T follicular helper cell (primary cell): Measurements from ENCODE around the gene SSBP4.
"Not testable (repeated sequence)": the region's sequence is repeated elsewhere in the genome, so short reads cannot be mapped to it uniquely, and the experiment has no call there.

Experiments
- DNase-seq: peaks from one replicate; pipeline ENCODE4 v3.0.0-alpha.2; 2020; ENCODE audit warnings: low read depth
- total RNA-seq, 2 experiments: gene quantifications; one replicate each; lab custom pipeline; 2026; lab: John Stamatoyannopoulos, UW

SSBP4 gene
- 48.7 to 59.4 reads per million in 2 experiments for total RNA-seq

DNA sequence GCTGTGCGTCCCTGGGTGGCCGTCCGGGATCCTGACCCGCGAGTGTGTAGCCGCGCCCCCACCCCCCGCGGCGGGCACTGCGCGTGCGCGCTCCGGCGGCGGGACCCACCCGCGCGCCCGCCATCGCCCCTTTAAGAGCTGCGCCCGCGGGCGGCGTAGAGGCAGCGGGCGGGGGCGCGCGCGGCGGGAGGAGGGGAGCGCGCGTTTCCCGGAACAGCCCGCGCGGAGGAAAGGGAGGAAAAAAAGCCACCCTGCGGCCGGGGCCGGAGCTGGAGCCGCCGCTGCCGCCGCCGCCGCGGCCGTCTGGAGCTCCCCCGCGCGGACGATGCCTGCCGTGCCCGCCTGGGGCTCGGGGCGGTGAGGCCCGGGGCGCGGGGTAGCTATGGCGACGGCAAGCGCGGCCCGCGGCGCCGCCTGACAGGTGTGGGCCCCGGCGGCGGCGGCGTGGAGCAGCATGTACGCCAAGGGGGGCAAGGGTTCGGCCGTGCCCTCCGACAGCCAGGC lies at the start of gene SSBP4:
Gene SSBP4, plus strand, starts transcription at position 204 of the 504 bp plus-strand sequence. Its CDS starts 251 bp downstream, at position 455.
- peak; percentile 57 for DNase-seq

DNA sequence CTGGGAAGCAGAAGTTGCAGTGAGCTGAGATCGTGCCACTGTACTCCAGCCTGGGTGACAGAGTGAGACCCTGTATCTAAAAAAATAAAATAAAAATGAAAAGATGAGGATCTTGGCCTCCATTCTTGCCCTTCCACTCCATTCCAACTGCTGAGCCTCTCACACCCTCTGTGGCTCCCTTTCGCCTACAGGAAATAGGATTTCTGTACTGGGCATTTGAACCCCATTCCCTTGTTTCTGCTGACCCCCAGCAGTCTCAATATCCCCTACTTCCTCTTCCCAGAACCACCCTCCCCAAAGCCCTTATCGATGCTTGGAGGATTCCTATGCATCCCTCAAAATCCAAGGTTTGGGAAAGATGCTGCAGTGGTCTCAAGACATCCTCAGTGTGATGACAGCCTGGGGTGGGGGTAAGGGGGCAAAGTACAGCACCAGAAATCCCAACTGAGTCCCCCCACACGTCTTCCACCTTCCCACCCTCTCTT lies 45.7 kb upstream of the SSBP4 start:
- no peak for DNase-seq

DNA sequence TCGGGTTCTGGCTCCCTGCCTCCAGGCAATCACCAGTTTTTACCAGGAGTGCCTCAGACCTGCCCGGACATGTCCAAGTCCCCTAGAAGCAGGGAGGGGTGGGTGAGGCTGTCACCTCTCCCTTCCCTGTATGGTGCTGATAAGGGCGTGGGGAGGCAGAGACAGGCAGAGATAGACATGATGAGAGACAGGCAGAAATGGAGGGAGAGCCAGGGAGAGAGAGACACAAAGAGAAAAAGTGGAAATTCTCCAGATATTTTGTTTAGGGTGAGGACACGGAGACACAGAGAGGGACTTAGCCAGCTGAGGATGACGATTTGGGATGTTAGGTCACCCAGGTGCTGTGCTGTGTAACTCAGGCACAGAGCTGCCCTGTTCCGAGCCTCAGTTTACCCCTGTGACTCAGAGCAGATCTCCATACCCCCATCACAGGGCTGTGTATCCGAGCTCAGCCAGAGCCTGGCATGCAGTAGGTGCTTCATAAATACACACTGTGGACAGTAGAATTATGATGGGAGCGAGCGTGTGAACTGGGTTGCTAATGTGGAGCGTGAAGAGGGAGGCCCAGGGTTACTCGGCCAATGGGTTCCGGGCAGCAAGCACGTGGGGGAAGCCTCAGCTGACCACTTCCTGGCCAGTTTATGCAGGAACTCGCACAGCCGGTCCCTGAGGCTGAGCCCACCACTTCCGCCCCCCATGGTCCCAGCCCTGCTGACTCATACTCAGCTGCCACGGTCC lies 45.1 kb upstream of the SSBP4 start:
- DNase-seq, result no peak

DNA sequence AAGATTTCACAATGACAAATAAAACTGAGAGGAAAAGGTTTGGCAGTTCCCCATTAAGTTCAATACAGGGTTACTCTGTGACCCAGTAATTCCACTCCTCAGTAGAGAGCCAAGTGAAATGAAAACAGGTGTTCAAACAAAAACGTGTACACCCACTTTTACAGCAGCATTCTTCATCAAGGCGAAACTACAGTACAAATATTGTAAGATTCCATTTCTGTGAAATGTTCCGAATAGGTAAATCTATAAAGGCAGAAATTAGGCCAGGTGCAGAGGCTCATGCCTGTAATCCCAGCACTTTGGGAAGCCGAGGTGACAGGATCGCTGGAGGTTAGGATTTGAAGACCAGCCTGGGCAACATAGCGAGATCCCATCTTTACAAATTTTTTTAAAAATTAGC lies 42.2 kb upstream of the SSBP4 start:
- no peak for DNase-seq

DNA sequence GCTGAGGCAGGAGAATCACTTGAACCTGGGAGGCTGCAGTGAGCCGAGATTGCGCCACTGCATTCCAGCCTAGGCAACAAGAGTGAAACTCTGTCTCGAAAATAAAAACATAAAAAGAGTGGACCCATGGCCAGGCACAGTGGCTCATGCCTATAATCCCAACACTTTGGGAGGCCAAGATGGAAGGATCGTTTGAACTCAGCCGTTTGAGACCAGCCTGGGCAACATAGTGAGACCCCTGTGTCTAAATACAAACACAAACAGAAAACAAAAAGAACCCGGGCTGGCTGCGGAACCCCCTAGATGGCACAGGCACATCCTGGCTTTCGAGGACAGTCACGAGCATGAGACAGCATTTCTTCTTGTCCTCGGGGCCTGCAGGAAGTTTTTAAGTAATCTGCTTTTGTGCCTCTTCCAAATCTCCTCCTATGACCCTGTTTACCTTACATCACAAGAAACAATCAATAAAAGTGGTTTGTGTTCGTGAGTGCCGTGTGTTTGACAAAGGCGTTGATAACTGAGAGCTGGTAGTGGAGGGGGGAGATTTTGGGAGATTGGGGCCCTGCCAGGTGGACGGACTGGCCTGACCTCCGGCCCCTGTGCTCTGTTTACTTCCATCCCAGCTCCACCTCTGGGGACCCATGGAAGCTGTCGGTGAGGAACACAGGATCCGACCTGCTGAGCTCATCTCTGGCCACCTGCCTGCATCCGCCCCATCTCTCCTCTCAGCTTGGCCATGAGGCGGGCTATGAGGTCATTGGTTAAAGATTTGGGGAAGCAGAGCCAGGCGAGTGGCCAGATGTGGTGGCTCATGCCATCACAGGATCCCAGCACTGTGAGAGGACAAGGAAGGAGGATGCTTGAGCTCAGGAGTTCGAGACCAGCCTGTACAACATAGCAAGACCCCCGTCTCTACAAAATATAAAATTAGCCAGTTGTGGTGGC lies 39.1 kb upstream of the SSBP4 start:
- no peak for DNase-seq

DNA sequence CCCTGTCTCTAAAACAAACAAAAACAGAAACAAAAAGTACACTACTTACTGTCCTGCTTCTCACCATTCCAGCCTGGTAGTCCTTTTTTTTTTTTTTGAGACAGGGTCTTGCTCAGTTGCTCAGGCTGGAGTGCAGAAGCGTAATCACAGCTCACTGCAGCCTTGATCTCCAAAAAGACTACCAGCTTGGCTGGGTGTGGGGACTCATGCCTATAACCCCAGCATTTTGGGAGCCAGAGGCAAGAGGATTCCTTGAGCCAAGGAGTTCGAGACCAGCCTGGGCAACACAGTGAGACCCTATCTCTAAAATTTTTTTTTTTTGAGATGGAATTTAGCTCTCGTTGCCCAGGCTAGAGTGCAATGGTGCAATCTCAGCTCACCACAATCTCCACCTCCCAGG lies 38.4 kb upstream of the SSBP4 start:
- no peak for DNase-seq

DNA sequence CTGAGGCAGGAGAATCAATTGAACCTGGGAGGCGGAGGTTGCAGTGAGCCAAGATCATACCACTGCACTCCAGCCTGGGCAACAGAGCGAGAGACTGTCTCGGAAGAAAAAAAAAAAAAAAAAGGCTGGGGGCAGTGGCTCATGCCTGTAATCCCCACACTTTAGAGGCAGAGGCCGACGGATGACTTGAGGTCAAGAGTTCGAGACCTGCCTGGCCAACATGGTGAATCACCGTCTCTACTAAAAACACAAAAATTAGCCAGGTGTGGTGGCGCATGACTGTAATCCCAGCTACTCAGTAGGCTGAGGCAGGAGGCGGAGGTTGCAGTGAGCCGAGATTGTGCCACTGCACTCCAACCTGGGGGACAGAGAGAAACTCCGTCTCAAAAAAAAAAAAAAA lies 35.6 kb upstream of the SSBP4 start:
- DNase-seq, result not testable (repeated sequence)

DNA sequence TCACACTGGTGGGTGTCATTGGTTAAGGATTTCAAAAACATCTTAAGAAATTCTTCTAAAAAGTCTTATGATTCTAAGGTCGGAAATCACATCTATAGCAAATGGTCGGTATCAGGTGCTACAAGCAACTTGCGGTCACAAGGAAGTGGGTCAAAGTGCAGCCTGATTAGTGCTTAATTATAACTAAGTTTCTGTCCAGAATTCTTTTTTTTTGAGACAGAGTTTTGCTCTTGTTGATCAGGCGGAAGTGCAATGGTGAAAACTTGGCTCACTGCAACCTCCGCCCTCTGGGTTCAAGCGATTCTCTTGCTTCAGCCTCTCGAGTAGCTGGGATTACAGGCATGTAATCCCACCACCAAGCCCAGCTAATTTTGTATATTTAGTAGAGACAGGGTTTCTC lies 34.4 kb upstream of the SSBP4 start:
- DNase-seq, result no peak

DNA sequence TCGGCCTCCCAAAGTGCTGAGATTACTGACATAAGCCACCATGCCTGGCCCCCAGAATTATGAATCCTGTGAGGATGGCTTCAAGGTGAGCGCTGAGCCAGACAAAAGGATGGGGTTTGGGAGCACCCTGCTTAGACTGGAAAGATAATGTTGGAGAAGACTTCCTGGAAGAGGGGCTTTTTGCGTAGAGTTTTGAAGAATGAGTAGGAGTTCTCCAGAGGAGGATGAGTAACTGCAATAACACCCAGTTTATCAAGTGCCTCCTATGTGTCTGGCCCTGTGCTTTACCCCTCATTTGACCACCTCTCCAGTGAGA lies 33.9 kb upstream of the SSBP4 start:
- no peak for DNase-seq

DNA sequence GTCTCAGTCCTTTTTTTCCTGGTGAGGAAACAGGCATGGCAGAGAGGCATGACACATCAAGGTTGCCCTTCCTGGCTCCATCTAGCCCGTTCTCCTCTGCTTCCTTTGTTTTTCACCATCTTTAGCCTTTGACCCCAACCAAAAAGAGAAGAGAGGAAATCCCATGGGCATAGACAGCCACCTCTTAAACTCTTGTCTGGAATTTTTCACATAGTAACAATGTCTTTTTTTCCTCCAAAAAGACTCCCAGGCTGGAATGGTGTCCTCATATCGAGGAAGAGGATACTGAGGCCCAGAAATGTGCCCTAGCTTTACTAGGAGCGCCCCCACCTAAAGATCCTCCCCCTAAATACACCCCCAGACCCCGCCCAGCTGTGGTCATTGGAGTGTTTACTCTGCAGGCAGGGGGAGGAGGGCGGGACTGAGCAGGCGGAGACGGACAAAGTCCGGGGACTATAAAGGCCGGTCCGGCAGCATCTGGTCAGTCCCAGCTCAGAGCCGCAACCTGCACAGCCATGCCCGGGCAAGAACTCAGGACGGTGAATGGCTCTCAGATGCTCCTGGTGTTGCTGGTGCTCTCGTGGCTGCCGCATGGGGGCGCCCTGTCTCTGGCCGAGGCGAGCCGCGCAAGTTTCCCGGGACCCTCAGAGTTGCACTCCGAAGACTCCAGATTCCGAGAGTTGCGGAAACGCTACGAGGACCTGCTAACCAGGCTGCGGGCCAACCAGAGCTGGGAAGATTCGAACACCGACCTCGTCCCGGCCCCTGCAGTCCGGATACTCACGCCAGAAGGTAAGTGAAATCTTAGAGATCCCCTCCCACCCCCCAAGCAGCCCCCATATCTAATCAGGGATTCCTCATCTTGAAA lies 33.3 kb upstream of the SSBP4 start, which contains the start of gene GDF15:
Gene GDF15, plus strand, starts transcription at position 484 of the 868 bp plus-strand sequence. Its CDS starts 32 bp downstream, at position 516.
- no peak for DNase-seq

DNA sequence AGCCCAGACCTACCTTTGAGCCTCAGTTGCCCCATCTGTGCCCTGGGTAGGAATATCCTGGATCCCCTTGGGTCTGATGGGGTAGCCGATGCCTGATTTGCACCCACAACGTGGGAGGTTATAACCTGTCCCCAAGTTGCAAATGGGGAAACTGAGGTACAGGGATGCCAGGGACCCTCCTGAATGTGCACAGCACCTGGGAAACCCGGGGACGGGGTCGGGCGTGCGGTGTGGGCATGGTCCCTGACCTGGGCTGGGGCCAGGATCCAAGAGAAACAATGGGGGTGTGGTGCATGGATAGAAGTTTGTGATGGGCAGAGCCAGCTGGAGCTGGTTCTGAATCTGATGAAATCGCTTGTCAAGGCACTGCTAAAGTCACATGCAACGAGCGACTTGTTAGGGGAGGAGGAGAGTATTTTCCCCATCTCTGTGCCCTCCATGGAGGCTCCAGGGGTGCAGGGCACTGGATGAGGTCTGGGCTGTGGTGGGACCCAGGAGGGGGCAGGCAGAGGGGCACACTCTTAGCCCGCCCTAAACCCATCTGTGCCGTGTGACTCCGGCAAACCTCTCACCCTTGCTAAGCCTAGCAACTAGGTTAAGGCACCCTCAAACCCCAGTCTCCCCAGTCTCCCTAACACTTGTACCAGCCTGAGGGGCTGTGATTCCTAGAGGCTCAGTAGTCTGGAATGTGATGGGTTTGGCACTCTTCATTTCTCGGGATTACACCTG lies 32.5 kb upstream of the SSBP4 start:
- DNase-seq, result no peak

DNA sequence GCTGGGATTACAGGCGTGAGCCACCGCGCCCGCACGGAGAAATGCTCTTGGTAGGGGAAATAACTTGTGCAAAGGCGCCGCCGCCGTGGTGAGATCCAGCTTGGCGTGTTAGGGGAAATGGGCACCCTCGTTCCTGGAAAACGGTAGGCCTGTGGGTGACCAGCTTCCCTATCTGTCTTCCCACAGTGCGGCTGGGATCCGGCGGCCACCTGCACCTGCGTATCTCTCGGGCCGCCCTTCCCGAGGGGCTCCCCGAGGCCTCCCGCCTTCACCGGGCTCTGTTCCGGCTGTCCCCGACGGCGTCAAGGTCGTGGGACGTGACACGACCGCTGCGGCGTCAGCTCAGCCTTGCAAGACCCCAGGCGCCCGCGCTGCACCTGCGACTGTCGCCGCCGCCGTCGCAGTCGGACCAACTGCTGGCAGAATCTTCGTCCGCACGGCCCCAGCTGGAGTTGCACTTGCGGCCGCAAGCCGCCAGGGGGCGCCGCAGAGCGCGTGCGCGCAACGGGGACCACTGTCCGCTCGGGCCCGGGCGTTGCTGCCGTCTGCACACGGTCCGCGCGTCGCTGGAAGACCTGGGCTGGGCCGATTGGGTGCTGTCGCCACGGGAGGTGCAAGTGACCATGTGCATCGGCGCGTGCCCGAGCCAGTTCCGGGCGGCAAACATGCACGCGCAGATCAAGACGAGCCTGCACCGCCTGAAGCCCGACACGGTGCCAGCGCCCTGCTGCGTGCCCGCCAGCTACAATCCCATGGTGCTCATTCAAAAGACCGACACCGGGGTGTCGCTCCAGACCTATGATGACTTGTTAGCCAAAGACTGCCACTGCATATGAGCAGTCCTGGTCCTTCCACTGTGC lies 30.9 kb upstream of the SSBP4 start:
- peak; percentile 59 for DNase-seq

DNA sequence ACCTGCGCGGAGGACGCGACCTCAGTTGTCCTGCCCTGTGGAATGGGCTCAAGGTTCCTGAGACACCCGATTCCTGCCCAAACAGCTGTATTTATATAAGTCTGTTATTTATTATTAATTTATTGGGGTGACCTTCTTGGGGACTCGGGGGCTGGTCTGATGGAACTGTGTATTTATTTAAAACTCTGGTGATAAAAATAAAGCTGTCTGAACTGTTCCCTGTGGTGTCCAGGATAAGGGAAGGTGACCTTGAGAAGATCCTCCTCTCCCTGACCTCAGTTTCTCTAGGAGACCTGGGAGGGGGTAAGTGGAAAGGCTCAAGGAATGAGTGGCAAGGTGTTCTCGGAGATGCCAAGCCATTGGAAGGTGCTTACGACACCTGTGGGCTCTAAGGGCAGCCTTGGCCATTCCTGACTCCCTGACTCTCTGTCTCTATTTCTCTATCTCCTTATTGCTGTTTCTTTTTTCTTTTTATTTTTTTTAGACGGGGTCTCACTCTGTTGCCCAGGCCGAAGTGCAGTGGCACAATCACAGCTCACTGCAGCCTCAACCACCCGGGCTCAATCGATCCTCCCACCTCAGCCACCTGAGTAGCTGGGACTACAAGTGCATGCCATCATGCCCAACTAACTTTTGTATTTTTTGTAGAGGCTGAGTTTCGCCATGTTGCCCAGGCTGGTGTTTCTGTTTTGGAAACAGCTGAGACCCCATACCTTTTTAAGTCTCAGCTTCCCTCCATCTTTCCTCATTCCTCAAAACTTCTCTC lies 30.1 kb upstream of the SSBP4 start:
- no peak for DNase-seq

DNA sequence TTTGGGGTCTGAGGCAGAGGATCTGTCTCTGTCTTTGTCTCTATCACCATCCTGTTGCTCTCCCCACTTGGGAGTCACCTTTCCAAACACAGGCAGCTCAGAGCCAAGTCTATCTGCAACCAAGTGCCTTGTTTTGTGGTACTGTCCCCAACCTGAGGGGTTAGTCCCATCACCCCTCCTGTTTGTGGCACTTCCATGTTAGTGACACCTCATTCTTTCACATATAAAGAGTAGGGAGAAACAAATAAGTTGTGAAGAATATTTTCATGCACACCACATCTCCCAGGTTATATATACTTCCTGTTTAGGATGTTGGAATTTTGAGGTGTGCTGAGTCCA lies 29.5 kb upstream of the SSBP4 start:
- DNase-seq, result no peak

DNA sequence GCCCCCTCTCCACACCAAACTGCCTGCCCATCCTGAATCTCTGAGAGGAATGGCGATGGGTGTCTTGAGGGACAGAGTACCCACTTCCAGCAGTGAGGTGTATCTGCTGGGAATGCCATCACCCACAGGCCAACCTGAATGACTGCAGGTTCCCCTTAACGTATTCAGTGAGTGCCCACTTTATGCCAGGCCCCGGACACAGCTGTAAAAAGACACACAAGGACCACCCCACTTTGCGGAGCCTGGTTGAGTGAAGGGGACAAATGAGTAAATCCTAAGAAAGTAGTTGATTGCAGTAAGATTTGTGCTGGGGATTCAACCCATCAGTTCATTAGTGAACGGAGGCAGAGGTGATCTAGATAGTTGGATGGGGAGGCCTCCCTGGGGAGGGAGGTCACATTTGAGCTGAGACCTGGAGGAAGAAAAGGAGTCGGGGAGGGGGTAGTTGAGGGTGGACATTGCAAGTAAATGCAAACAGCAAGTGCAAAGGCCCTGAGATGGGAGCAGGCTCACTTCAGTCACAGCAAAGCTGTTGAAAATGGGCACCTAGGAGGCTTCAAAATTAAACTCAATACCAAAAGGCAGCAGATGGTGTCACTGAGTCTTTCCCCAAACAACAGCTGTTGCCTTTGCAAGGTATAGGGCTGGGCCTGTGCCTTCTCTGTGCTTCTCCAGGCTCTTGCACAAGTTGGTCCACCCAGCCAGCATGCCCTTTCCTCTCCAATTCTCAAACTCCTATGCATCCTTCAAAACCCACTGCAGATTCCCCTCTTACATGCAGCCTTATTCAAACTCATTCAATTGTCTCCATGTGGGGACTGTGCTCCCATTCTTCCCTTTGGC lies 28.9 kb upstream of the SSBP4 start:
- no peak for DNase-seq

DNA sequence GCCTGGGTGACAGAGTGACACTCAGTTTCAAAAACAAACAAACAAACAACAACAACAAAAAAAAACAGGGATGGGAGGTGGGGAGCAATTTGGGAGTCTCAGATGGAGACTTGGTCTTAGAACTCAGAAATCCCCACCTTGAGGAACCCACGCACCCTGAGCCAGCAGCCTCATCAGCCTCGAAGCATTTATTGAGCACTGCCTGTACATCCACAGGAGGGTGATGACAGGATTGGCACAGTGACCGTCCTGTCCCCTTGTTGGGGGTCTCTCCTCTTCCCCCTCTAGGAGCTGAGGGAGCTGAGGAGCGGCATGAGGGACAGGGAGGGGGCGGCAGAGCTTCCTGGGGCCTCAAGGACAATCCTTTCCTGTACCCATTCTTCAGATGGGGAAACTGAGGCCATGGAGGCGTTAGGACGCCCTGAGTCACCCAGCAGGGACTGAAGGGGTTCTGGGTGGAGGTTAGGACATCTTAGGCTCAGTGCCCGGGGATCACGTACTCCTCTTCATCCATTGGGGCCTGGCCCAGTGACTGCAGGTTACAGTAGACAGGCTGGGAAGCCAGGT lies 27.6 kb upstream of the SSBP4 start:
- DNase-seq, result no peak

DNA sequence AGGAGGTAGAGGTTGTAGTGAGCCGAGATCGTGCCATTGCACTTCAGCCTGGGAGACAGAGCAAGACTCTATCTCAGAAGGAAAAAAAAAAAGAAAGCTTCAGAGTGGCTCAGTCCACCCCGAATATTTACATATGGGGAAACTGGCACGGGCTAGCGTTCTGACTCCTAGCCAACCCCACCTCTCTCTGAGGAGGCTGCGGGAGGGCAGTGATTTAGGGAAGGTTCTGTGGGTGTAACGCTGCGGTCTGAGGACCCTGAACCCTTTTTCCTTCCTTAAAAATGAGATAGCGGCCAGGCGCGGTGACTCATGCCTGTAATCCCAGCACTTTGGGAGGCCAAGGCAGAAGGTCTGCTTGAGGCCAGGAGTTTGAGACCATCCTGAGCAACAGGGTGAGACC lies 26.8 kb upstream of the SSBP4 start:
- no peak for DNase-seq

DNA sequence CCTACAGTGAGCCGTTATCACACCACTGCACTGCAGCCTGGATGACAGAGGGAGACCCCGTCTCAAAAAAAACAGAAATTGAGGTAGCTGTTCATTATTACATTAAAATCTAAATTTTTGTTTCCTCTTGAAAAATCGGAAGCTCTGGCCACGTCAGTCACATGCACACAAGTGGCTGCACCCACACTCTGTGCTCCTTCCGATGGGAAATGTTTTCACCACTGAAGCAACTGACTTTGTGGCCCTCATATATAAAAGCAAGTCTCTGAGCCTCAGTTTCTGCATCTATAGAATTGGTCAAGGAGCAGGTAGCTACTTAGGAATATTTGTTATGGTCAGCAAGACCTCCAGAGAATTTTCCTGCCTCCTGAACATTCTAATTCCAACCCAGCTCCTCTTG lies 26.3 kb upstream of the SSBP4 start:
- DNase-seq, result no peak
